Measurements from ENCODE around the gene AKR1C1.

Gene AKR1C1

DNA sequence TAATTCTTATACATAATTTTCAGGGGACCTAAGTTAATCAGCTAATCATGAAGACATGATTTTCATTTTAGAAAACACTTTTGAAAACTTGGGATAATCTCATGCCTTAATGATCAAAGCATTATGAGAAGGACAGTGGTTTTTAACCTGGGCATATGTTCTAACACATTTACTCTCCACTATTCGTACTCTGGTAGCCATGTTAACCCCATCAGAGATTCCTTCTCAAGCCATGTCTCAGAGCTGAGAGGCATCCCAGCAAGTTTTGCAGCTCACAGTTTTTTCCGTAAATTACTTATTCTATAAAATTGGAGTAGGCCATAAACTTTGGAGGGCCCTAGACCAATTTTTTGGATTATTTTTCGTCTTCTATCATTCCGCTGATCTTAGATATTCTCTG lies 15.7 kb downstream of the AKR1C1 start:
- TF ChIP-seq SUZ12 (IDR thresholded peaks at IDR 0.05) = no peak
- TF ChIP-seq L3MBTL2 (conservative IDR thresholded peaks at IDR 0.05) = no peak
- no peak for TF ChIP-seq ELF4 (IDR thresholded peaks at IDR 0.05)
- TF ChIP-seq CTBP1 (IDR thresholded peaks at IDR 0.05; ENCODE audit: borderline replicate concordance) = no peak
- TF ChIP-seq, protein P1, sequence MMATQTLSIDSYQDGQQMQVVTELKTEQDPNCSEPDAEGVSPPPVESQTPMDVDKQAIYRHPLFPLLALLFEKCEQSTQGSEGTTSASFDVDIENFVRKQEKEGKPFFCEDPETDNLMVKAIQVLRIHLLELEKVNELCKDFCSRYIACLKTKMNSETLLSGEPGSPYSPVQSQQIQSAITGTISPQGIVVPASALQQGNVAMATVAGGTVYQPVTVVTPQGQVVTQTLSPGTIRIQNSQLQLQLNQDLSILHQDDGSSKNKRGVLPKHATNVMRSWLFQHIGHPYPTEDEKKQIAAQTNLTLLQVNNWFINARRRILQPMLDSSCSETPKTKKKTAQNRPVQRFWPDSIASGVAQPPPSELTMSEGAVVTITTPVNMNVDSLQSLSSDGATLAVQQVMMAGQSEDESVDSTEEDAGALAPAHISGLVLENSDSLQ (IDR thresholded peaks at IDR 0.05) = no peak
- TF ChIP-seq NFRKB (IDR thresholded peaks at IDR 0.05) = no peak
- TF ChIP-seq ZNF384 (IDR thresholded peaks at IDR 0.05) = no peak
- ChIA-PET POLR2A (no interaction called here), CTCF (no interaction called here)

GRCh38 chr10:4980793-4981192 lies 17.6 kb downstream of the AKR1C1 start:
- CTCF ChIA-PET = no interaction called here
- POLR2A ChIA-PET = no interaction called here
- TF ChIP-seq TARDBP (IDR thresholded peaks at IDR 0.05) = no peak
- TF ChIP-seq ZNF384 (IDR thresholded peaks at IDR 0.05) = no peak
- TF ChIP-seq ARNT (IDR thresholded peaks at IDR 0.05) = no peak
- no peak for TF ChIP-seq FOXA1 (IDR thresholded peaks at IDR 0.05)
- no peak for TF ChIP-seq FOXK2 (IDR thresholded peaks at IDR 0.05)
- TF ChIP-seq HDGF (IDR thresholded peaks at IDR 0.05; ENCODE audit: borderline replicate concordance) = no peak
- no peak for TF ChIP-seq CTBP1 (IDR thresholded peaks at IDR 0.05; ENCODE audit: borderline replicate concordance)
- TF ChIP-seq FOXM1 (IDR thresholded peaks at IDR 0.05; ENCODE audit: borderline replicate concordance) = no peak
- TF ChIP-seq L3MBTL2 (conservative IDR thresholded peaks at IDR 0.05) = no peak
- no peak for TF ChIP-seq NFRKB (IDR thresholded peaks at IDR 0.05)
- no peak for DNase-seq (ENCODE audit: extremely low spot score)

More for the DNA sequence above, 15.7 kb downstream of the AKR1C1 start:
- no peak for DNase-seq (ENCODE audit: extremely low spot score)

DNA sequence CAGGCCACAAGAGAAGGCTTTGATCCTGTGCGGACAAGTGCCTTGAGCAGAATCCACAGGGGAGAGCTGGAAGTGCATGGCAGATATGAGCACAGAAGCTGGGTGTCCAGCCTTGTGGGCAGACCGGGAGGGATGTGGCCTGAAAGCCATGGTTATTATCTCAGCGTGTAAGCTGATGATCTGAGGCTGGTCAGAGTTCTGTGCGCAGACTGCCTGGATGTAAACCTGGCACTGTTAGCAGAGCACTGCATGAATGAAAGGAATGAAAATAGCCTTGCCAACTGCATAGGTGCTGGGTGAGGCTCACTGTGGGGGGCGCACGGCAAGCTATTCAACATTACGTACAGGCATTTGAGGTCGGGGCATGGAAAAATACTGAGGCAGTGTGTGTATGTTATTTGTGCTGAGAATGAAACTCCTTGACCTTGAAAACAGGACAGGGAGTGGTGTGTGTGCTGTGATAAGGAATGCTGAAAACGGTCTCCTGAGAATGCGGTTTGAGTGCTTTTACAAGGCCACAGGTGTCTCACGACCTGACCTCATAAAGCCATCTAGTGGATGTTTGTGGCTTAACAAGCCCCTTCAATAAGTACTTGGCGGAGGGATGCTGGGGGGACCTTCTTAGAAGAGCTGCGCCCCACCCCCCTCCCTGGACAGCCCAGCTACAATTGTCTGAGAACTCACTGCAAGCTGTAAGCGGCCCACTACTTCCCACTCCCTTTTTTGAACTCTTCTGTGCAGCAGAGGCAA lies 18.7 kb downstream of the AKR1C1 start:
- peak; percentile 10 for DNase-seq (ENCODE audit: extremely low spot score)
- TF ChIP-seq HDGF (IDR thresholded peaks at IDR 0.05; ENCODE audit: borderline replicate concordance) (no peak), FOXA1 (IDR thresholded peaks at IDR 0.05) (no peak), ARNT (IDR thresholded peaks at IDR 0.05) (no peak)
- ChIA-PET CTCF (interaction anchor here (0.7 to 1.7 kb wide), 2 partner anchors 132 to 167 kb away, joined by 3 to 19 read pairs; no protein-coding TSS in a partner anchor), POLR2A (no interaction called here)

DNA sequence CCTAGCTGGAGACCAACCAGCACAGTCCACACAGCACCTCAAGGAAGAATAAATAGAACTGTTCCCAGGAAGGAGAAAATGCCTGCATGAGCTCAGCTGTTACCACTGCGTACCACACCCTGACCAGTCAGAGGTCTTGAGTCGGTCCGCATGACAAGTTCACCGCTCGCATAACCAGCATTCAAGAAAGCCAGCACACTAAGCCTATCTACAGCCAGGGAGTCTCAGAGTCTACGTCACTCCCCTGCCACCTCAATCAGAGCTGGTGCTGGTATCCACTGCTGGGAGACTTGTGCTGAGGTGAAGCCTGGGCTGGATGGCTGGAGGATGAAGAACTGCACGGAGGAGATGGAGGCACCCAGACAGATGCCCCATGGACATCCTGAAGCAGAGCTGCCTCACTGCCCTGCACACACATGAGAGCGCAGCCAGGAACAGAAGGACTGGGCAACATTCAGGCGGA lies 19.6 kb downstream of the AKR1C1 start:
- POLR2A ChIA-PET = no interaction called here
- no peak for DNase-seq (ENCODE audit: extremely low spot score)
- CTCF ChIA-PET = interaction anchor here (0.7 to 1.7 kb wide), 2 partner anchors 133 to 168 kb away, joined by 3 to 19 read pairs; no protein-coding TSS in a partner anchor
- TF ChIP-seq L3MBTL2 (conservative IDR thresholded peaks at IDR 0.05) (no peak), SUZ12 (IDR thresholded peaks at IDR 0.05) (no peak), ZNF384 (IDR thresholded peaks at IDR 0.05) (no peak), LEF1 (IDR thresholded peaks at IDR 0.05; ENCODE audit: borderline replicate concordance) (no peak), HDGF (IDR thresholded peaks at IDR 0.05; ENCODE audit: borderline replicate concordance) (no peak), CTBP1 (IDR thresholded peaks at IDR 0.05; ENCODE audit: borderline replicate concordance) (no peak), FOXK2 (IDR thresholded peaks at IDR 0.05) (no peak), ELF4 (IDR thresholded peaks at IDR 0.05) (no peak)
- TF ChIP-seq, protein P1 (IDR thresholded peaks at IDR 0.05) = no peak

DNA sequence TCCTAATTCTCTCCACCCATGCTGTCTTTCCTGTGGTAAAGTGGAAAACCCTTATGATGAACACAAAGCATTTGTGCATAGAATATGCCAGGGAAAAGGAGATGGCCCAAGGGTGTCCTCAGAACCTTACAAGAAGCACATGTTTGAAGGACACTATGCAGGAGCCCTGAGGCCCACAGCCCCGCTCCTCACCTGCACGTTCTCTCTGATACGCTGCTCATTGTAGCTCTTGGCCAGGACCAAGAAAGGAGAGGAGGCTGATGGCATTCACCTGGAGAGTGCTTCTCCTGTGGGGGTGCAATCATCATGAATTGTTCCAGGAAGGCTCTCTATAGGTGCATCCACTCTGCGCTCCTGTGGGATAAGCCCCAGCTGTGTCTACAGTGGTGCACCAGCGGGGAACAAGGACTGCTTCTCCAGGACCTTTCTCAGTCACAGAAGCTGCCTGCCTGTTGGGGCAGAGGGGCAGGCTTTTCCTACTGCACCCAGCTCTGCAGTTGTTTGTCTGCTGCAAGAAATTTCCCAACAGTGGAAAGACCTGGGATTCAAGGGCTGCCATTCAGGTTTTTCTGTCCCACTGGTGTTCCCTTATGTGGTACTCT lies 20.5 kb downstream of the AKR1C1 start:
- no peak for DNase-seq (ENCODE audit: extremely low spot score)
- CTCF ChIA-PET = interaction anchor here (1.3 kb wide), 1 partner anchor 134 kb away, joined by 5 read pairs; no protein-coding TSS in a partner anchor
- POLR2A ChIA-PET = no interaction called here
- TF ChIP-seq ELF4 (IDR thresholded peaks at IDR 0.05) (no peak), HDGF (IDR thresholded peaks at IDR 0.05; ENCODE audit: borderline replicate concordance) (no peak)

GRCh38 chr10:4984223-4984622 lies 21.0 kb downstream of the AKR1C1 start:
- DNase-seq (ENCODE audit: extremely low spot score) = no peak
- ChIA-PET POLR2A (no interaction called here), CTCF (interaction anchor here (1.3 kb wide), 1 partner anchor 134 kb away, joined by 5 read pairs; no protein-coding TSS in a partner anchor)
- TF ChIP-seq CTBP1 (IDR thresholded peaks at IDR 0.05; ENCODE audit: borderline replicate concordance) (no peak), BHLHE40 (IDR thresholded peaks at IDR 0.05; ENCODE audit: borderline replicate concordance) (no peak), HDGF (IDR thresholded peaks at IDR 0.05; ENCODE audit: borderline replicate concordance) (no peak), TARDBP (IDR thresholded peaks at IDR 0.05) (no peak), ELF4 (IDR thresholded peaks at IDR 0.05) (no peak), SUZ12 (IDR thresholded peaks at IDR 0.05) (no peak), FOXM1 (IDR thresholded peaks at IDR 0.05; ENCODE audit: borderline replicate concordance) (no peak), SP1 (IDR thresholded peaks at IDR 0.05) (no peak), L3MBTL2 (conservative IDR thresholded peaks at IDR 0.05) (no peak), ARNT (IDR thresholded peaks at IDR 0.05) (no peak), FOXA1 (IDR thresholded peaks at IDR 0.05) (no peak), ZNF384 (IDR thresholded peaks at IDR 0.05) (no peak), LEF1 (IDR thresholded peaks at IDR 0.05; ENCODE audit: borderline replicate concordance) (no peak), NFRKB (IDR thresholded peaks at IDR 0.05) (no peak), FOXK2 (IDR thresholded peaks at IDR 0.05) (no peak)
- TF ChIP-seq, protein P1 (IDR thresholded peaks at IDR 0.05) = no peak

All from HEK293T (cell line).